ENCODE measurements around the gene CDC14A.

The CDC14A gene

DNA sequence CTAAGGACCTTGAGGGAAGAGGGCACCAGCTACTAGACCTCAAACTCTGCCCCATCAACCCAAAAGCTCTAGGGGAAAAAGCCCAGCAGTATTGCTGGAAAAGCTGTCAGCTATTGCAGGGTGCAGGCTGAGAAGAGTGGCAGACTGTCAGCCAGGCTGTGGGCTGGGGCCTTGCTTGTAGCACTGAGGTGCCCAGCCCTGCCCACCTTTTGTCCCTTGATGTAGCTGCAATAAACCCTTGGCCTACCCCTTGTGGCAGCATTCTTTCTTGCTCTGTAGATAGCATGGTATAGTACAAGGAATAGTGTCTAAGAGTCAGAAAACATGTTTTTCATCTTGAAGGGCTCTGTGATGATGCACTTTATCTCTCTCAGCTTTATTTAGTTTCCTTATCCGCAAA is 39.4 kb downstream of the CDC14A start:
- TF ChIP-seq, protein P1, sequence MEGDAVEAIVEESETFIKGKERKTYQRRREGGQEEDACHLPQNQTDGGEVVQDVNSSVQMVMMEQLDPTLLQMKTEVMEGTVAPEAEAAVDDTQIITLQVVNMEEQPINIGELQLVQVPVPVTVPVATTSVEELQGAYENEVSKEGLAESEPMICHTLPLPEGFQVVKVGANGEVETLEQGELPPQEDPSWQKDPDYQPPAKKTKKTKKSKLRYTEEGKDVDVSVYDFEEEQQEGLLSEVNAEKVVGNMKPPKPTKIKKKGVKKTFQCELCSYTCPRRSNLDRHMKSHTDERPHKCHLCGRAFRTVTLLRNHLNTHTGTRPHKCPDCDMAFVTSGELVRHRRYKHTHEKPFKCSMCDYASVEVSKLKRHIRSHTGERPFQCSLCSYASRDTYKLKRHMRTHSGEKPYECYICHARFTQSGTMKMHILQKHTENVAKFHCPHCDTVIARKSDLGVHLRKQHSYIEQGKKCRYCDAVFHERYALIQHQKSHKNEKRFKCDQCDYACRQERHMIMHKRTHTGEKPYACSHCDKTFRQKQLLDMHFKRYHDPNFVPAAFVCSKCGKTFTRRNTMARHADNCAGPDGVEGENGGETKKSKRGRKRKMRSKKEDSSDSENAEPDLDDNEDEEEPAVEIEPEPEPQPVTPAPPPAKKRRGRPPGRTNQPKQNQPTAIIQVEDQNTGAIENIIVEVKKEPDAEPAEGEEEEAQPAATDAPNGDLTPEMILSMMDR (conservative IDR thresholded peaks at IDR 0.05; ENCODE audit: low read depth, low read length), result no peak
- no peak for DNase-seq (ENCODE audit: low read depth)
- no peak overlapping the region for H3K4me3 ChIP-seq (ENCODE audit: low read length)

DNA sequence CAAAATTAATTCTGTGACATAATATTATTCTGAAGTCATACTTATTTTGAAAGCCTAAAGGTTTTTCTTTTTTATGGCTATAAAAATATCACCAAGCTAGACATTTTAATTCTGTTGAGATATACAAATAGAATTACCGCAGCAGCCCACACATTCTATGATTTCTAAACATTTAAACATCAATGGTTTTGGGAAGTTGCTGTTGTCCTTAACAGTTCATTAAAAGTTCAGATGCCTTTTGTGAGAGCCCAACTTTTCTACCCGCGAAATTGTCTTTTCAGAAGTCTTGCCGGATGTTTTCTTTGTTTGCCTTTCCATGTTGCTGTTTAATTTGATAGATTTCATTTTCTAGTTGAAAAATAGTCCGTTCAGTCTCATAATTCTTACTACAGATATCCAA is 40.5 kb downstream of the CDC14A start:
- TF ChIP-seq, protein P1 (conservative IDR thresholded peaks at IDR 0.05; ENCODE audit: low read depth, low read length), result no peak
- H3K4me3 ChIP-seq (ENCODE audit: low read length), result no peak overlapping the region
- DNase-seq (ENCODE audit: low read depth), result no peak

DNA sequence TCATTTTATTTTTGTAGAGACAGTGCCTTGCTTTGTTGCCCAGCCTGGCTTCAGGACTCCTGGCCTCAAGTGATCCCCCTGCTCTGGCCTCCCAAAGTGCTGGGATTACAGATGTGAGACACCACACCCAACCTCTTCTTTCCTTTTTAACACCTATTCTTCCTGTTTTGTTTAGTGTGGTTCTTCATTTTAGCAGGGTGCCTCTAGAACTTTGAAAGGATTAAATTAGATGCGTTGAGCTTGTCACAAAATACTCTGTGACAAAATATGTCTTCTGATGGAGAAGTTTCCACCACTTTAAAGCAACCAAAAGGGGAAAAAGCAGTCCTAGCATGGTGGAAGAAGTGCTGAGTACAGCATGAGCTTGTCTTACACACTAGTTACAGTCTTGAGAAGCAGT is 42.0 kb downstream of the CDC14A start:
- H3K4me3 ChIP-seq (ENCODE audit: low read length), result no peak overlapping the region
- TF ChIP-seq, protein P1 (conservative IDR thresholded peaks at IDR 0.05; ENCODE audit: low read depth, low read length), result no peak
- no peak for DNase-seq (ENCODE audit: low read depth)

DNA sequence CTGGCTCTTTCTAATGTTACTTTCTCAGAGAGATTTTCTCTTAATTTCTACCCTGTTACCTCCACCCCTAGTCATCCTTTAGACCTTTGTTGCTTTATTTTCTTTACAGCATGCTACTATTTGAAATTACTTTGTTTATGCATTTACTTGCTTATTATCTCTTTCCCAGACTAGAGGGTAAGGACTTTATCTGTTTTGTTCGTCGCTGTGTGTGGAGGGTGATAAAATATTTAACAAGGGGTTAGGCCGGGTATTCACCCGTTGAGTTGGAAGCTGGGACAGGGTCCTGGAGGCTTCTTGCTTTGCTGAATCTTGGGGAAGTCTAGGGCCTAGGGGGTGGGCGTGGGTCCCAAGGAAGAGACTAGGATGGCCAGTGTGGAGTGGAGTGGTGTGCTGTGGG is 43.6 kb downstream of the CDC14A start:
- TF ChIP-seq, protein P1 (conservative IDR thresholded peaks at IDR 0.05; ENCODE audit: low read depth, low read length), result no peak
- H3K4me3 ChIP-seq (ENCODE audit: low read length), result no peak overlapping the region
- no peak for DNase-seq (ENCODE audit: low read depth)

DNA sequence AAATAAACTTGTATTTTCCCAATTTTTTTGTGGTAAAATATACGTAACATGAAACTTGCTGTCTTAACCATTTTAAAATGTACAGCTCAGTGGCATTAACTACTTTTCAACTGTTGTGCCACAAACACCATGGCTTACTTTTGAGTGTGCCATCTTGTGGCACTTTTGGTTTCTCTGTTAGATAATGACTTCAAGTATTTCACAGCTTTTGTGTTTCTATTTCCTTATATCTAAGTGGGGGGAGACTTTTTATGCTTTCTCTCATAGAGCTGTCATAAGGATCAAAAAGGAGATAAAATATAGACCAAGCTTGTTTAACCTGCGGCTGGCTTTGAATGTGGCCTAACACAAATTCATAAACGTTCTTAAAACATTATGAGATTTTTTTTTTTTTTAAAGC is 44.3 kb downstream of the CDC14A start:
- H3K4me3 ChIP-seq (ENCODE audit: low read length), result no peak overlapping the region
- TF ChIP-seq, protein P1 (conservative IDR thresholded peaks at IDR 0.05; ENCODE audit: low read depth, low read length), result no peak
- DNase-seq (ENCODE audit: low read depth), result no peak

DNA sequence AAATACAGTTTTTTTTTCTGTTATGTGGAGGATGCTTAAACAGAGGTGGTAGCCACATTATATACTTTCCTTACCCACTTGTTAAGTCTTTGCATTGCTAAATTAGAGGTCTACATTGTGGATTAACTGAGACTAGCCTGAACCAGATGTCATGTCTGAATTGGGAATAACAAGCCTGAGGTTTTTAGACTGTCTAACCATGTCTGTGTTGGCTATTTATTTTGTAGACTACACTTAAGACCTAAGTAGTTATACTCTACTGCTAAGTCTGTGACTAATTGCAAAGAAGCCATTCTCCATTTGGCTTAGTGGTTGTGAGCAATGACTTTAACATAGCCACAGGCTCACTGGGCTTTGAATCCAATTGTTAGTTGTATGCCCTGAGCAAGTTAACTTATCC is 45.4 kb downstream of the CDC14A start:
- TF ChIP-seq, protein P1 (conservative IDR thresholded peaks at IDR 0.05; ENCODE audit: low read depth, low read length), result no peak
- no peak for DNase-seq (ENCODE audit: low read depth)
- no peak overlapping the region for H3K4me3 ChIP-seq (ENCODE audit: low read length)

DNA sequence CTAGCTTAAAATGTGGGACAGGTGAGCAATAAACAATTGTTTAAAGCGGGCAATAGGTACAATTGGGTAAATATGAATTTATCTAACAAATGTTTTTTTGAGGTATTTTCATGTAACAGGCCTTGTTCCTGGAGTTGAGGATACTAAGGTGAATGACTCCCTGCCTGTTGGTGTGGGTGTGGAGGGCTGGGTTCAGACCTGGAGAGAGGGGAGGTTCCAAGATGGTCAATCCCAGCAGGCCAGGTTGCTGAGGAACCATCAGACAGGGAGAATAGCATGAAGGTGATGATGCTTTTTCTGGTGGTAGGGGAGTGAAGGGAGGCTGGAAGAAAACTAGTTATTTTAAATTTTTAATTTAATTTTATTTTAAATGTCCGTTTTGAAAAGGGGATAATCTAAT is 46.3 kb downstream of the CDC14A start:
- DNase-seq (ENCODE audit: low read depth), result no peak
- TF ChIP-seq, protein P1 (conservative IDR thresholded peaks at IDR 0.05; ENCODE audit: low read depth, low read length), result no peak
- no peak overlapping the region for H3K4me3 ChIP-seq (ENCODE audit: low read length)
